AG09309 (cell line): ENCODE measurements around the gene SPRR3.
"Not testable (repeated sequence)": the region's sequence is repeated elsewhere in the genome, so short reads cannot be mapped to it uniquely, and the experiment has no call there.

Experiments used
- DNase-seq: peaks from one replicate; pipeline ENCODE4 v3.0.0-alpha.2; 2010; ENCODE audit warnings: low read depth
- H3K4me3 ChIP-seq: 2 replicates; pipeline ENCODE4 v1.5.1; 2011; ENCODE audit warnings: mild to moderate bottlenecking, low read depth, low read length, moderate library complexity; ENCODE audit not compliant: control insufficient read depth
- TF ChIP-seq, protein P1 (sequence below): IDR thresholded peaks from 2 replicates; pipeline ENCODE4 v1.5.1; 2011; ENCODE audit warnings: mild to moderate bottlenecking, low read depth, low read length, inconsistent platforms; ENCODE audit not compliant: insufficient read depth, control insufficient read depth; ENCODE audit errors: missing control alignments

SPRR3 gene

DNA sequence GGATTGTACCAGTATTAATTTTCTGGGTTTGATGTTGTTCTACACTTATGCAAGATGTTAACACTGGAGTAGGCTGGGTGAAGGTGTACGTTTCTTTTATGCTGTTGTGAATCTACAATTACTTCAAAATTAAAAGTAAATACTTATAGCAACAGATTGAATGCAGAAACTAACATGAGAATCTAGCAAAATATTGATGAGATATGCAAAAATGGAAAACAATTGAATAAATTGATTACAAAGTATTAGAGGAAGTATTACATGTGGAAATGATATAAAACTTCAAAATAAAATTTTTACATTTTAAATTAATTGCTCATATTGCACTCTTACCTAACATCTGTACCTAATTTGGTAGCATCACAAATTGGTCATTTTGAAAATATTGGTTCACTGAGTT, 5.7 kb upstream of the SPRR3 start:
- DNase-seq: no peak
- no peak overlapping the region for H3K4me3 ChIP-seq
- TF ChIP-seq, protein P1, sequence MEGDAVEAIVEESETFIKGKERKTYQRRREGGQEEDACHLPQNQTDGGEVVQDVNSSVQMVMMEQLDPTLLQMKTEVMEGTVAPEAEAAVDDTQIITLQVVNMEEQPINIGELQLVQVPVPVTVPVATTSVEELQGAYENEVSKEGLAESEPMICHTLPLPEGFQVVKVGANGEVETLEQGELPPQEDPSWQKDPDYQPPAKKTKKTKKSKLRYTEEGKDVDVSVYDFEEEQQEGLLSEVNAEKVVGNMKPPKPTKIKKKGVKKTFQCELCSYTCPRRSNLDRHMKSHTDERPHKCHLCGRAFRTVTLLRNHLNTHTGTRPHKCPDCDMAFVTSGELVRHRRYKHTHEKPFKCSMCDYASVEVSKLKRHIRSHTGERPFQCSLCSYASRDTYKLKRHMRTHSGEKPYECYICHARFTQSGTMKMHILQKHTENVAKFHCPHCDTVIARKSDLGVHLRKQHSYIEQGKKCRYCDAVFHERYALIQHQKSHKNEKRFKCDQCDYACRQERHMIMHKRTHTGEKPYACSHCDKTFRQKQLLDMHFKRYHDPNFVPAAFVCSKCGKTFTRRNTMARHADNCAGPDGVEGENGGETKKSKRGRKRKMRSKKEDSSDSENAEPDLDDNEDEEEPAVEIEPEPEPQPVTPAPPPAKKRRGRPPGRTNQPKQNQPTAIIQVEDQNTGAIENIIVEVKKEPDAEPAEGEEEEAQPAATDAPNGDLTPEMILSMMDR: no peak

DNA sequence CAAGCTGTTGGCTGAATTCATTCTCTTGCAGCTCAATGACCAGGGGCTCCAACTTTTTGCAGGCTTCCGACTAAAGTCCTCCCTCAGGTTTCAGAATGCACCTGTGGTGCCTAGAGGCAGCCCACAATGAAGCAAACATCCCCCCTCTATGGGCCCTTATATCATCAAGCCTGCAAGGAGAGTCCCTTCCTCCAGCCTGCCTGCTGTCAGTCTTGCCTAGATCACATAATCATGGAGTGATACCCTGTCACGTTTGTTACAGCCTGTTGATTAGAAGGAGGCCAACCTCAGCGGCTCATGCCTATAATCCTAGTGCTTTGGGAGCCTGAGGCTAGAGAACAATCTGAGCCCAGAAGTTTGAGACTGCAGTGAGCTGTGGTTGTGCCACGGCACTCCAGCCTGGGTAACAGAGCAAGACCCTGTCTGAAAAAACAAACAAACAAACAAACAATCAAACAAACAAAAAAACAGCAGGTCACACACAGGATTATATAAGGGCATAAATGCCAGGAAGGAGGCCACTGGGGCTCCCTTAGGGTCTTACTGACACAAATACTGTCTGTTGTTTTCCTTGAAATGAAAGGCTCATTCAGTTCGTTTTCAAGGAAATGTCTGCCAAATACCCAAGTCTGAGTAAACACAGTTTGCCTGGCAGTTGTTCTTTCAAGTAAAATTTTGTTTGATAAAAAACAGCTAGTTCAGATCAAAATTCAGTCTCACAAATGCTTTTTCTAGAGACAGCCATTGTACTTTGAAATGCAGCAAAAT, 4.7 kb upstream of the SPRR3 start:
- DNase-seq: no peak
- H3K4me3 ChIP-seq: no peak overlapping the region
- TF ChIP-seq, protein P1: no peak

DNA sequence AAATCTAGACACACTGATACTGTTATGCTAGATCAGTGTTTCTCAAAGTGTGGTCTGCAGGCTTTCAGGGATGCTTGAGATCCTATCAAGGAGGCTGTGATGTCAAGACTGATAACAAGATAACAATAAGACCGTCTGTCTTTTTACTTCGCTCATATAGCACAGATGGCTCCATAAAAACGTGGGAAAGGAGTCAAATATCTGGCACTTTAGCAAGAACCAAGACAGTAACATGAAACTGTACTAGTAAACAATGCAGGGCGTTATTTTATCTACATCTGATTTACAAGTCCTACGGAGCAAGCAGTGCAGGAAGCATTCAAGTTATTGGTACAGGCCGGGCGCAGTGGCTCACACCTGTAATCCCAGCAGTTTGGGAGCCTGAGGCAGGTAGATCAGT, 3.6 kb upstream of the SPRR3 start:
- no peak overlapping the region for H3K4me3 ChIP-seq
- no peak for DNase-seq
- TF ChIP-seq, protein P1: no peak

DNA sequence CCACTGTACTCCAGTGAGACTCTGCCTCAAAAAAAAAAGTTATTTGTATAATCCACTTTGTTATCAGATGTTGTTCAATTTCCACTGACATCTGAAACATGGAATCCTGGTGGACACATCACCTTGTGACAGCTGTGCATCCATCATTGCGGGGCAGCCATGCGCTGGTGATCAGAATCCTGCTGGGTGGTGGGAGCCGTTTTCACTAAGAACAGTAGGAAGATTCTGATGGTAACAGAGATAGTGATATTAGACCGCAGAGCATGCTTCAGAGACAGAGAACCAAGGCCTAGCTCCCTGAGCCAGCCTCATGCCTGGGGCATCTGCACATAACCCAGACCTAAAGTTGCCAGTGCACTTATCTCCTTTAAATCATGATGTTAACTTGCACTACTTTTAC, 3.1 kb upstream of the SPRR3 start:
- no peak for DNase-seq
- TF ChIP-seq, protein P1: no peak
- no peak overlapping the region for H3K4me3 ChIP-seq

DNA sequence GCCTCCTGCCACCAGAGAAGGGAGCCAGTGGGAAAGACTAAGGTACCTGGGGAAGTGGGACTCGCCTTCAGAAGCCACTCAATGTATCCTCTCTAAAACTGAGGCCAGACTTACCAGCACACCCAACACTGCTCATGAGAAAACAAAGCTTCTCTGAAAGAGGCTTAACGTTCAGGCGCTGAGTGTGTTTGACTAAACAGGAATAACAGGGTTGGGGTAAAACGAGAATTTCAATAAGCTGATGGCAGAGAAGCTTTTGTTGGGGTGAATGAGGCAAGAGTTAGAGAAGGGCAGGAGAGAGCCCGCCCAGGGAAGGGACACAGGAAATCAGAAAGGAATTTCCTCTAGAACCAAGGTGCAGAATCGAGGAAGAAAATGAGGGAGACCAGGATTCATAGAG, 1.7 kb upstream of the SPRR3 start:
- H3K4me3 ChIP-seq: no peak overlapping the region
- TF ChIP-seq, protein P1: no peak
- no peak for DNase-seq

DNA sequence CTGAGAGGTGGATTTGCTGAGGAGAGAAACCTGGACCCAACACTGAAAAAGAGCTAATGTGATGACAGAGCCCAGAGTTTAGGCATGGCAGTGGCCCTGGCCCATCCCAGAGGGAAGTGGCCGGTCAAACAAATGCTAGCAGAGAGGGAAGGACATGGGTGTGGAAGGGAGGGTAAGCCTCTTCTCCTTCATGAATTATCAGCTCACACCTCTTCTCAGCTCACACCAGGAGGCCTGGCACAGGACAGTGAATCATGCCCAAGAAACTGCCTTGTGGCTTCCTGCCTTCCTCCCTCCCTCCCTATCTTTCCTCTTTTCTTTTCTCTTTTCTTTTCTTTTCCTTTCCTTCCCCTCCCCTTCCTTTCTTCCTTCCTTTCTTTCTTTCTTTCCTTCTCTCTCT, 1.3 kb upstream of the SPRR3 start:
- no peak overlapping the region for H3K4me3 ChIP-seq
- TF ChIP-seq, protein P1: no peak

DNA sequence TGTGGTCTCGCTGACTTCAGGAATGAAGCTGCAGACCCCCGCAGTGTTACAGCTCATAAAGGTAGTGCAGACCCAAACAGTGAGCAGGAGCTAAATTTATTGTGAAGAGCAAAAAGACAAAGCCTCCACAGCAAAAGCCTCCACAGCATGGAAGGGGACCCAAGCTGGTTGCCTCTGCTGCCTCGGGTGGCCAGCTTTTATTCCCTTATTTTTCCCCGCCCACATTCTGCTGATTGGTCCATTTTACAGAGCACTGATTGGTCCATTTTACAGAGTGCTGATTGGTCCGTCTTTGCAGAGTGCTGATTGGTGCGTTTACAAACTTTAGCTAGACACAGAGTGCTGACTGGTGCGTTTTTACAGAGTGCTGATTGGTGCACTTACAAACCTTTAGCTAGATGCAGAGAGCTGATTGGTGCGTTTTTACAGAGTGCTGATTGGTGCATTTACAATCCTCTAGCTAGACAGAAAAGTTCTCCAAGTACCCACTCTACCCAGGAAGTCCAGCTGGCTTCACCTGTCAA, 9.7 kb downstream of the SPRR3 start:
- not testable (repeated sequence) for DNase-seq, H3K4me3 ChIP-seq

More for the DNA sequence above, 1.3 kb upstream of the SPRR3 start:
- no peak for DNase-seq

DNA sequence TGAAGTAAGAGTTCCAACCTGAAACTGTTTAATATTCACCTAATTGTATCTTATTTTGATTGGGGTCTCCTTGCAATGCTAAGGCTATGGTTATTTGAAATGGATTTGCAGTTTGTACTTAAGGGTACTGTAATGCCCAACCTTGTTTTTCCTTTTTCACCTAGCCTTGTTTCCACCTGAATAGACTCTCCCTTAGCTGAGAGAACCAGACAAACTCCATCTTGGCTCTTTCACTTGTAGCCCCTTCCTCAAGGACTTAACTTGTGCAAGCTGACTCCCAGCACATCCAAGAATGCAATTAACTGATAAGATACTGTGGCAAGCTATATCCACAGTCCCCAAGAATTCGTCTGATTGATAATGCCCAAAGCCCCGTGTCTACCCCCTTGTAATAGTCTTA, 20.3 kb downstream of the SPRR3 start:
- DNase-seq, H3K4me3 ChIP-seq: not testable (repeated sequence)

DNA sequence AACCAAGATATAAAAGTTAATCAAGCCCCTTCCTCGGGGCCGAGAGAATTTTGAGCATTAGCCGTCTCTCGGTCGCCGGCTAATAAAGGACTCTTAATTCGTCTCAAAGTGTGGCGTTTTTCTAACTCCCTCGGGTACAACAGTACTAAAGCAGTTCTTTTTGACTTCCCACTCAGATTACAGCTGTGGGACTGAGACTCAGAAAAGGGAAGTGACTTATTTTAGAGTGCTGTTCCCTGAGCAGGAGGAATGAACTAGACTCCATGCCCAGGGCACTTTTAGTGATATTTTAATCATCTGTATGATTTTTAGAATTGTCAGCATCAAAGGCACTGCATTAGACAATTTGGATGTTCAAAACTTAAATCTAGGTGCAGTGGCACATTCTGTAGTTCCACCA, 20.8 kb downstream of the SPRR3 start:
- DNase-seq, H3K4me3 ChIP-seq: not testable (repeated sequence)
